ENCODE data around the gene TOMM40L.

- no peak for TF ChIP-seq CTCF (conservative IDR thresholded peaks at IDR 0.05; ENCODE audit: low read length)
- TF ChIP-seq EZH2phosphoT487 (IDR thresholded peaks at IDR 0.05; ENCODE audit: borderline replicate concordance, low read depth, low read length): no peak
Measured at GRCh38 chr1:161222175-161223019, 3.5 kb upstream of the TOMM40L start.
